Head of caudate nucleus (tissue), 42 donors: ENCODE data around the gene THRB.
A peak's percentile ranks its signal among the peaks of the same experiment; 100 is the strongest.

ENCODE experiments used
- DNase-seq, 42 donors: peaks; one replicate each; pipeline versions ENCODE4 v3.0.0 to v3.0.0-alpha.2; 2020 to 2021; ENCODE audit warnings: mixed read lengths in 7 of 42
- intact Hi-C: fragments of 100-400 bp; cut with DNase I; formaldehyde crosslinking; loops from one replicate; pipeline ENCODE4 v1.15.0; 2022

The THRB gene

GRCh38 chr3:24368605-24369004, 126.0 kb downstream of the THRB start:
- no peak for DNase-seq
- intact Hi-C loops: no loop called here

- intact Hi-C loops: no loop called here
- no peak for DNase-seq
These were observed 126.9 kb downstream of the THRB start for GRCh38 chr3:24367664-24368264.

GRCh38 chr3:24367216-24367615, 127.4 kb downstream of the THRB start:
- DNase-seq: no peak
- intact Hi-C loops: no loop called here

- DNase-seq: peak in 5 of 42 donors; percentile 4 to 58 (median 21)
- intact Hi-C loops: no loop called here
These were observed 129.5 kb downstream of the THRB start for GRCh38 chr3:24365168-24365567.

- DNase-seq: no peak
- intact Hi-C loops: no loop called here
These were observed 130.3 kb downstream of the THRB start for GRCh38 chr3:24364359-24364758.

- intact Hi-C loops: no loop called here
- DNase-seq: peak in 3 of 42 donors; percentile 5 to 15 (median 12)
These were observed 131.4 kb downstream of the THRB start for GRCh38 chr3:24363242-24363641.

GRCh38 chr3:24361623-24362022, 133.0 kb downstream of the THRB start:
- DNase-seq: no peak
- intact Hi-C loops: no loop called here

- DNase-seq: no peak
- intact Hi-C loops: no loop called here
These were observed 133.7 kb downstream of the THRB start for GRCh38 chr3:24360957-24361356.

GRCh38 chr3:24359645-24360462, 134.8 kb downstream of the THRB start:
- intact Hi-C loops: no loop called here
- no peak for DNase-seq

GRCh38 chr3:24359102-24359501, 135.5 kb downstream of the THRB start:
- no peak for DNase-seq
- intact Hi-C loops: no loop called here

GRCh38 chr3:24357635-24358034, 137.0 kb downstream of the THRB start:
- no peak for DNase-seq
- intact Hi-C loops: no loop called here

GRCh38 chr3:24355806-24356205, 138.8 kb downstream of the THRB start:
- intact Hi-C loops: no loop called here

GRCh38 chr3:24354230-24354629, 140.4 kb downstream of the THRB start:
- intact Hi-C loops: no loop called here

More at GRCh38 chr3:24355806-24356205, 138.8 kb downstream of the THRB start:
- DNase-seq: no peak

GRCh38 chr3:24352893-24353553, 141.6 kb downstream of the THRB start:
- intact Hi-C loops: no loop called here
- DNase-seq: no peak

More at GRCh38 chr3:24354230-24354629, 140.4 kb downstream of the THRB start:
- DNase-seq: no peak

GRCh38 chr3:24351779-24352469, 142.7 kb downstream of the THRB start:
- peak in 4 of 42 donors; percentile 5 to 11 (median 9) for DNase-seq
- intact Hi-C loops: no loop called here

- no peak for DNase-seq
- intact Hi-C loops: no loop called here
These were observed 145.2 kb downstream of the THRB start for GRCh38 chr3:24349367-24350019.

- no peak for DNase-seq
- intact Hi-C loops: no loop called here
These were observed 146.3 kb downstream of the THRB start for GRCh38 chr3:24348348-24348747.

GRCh38 chr3:24344784-24345439, 149.7 kb downstream of the THRB start:
- DNase-seq: no peak
- intact Hi-C loops: no loop called here
